DMS79 treated with DMSO at 0.1 percent for 48 hours (cell line): ENCODE measurements around the gene HOXD9.
A peak's percentile ranks its signal among the peaks of the same experiment; 100 is the strongest.

Experiments used
- DNase-seq: peaks from one replicate; lab custom pipeline; 2025; lab: John Stamatoyannopoulos, UW

Gene HOXD9

DNA sequence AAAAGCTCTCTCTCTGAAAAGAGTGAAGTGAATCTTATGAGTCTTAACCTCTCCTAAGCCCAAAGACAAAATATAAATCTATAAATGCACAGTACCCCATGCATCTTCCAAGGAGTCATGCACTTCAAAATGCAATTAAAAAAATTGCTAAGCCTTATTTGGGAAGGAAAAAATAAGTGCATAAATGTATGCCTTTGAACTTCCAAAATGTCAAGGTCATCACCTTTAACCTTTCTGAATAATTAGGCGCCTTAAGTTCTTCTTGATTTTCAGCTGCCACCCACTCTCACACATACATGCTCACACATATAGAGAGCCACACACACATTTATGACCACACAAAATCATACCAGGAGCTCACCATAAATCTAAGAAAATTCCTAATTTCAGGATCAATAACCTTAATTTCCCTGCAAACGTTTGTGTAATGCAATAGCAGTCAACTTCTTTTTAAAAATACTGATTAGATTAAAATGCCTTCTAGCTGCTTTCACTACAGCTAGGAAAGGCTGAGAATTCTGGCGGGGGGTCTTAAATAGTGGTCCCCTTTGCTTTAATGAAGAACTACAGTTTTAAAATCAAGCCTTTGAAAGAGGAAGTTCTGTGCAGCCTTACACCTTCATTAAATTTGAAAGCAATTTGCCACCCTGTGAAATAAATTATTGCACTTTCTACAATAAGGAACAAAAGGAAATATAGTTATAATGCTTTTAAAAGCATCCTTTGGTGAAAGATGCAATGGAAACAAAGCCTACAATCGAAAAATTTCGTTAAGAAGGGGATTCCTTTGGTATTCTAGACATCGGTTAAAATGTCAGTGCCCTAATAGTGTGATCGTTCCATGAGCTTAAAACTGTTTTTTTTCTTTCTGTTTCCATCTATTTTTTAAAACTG, 11.9 kb upstream of the HOXD9 start:
- DNase-seq, result peak; percentile 60

DNA sequence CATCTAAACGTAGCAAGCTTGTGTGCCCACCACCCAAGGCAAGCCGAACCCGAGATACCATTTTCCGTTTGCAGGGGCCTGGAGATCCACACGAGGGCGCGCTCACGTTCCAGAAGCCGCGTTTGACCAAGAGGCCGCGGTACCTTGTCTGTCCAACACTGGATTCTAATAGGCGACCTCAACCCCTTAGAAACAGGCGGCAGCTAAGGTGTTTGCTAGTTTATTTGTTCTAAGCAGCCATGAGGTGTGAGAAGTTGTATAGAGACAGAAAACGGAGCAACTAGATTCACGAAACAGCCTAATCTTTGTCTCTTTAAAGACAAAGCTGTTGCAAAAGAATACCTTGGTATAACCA, 11.2 kb upstream of the HOXD9 start:
- DNase-seq, result peak; percentile 94

DNA sequence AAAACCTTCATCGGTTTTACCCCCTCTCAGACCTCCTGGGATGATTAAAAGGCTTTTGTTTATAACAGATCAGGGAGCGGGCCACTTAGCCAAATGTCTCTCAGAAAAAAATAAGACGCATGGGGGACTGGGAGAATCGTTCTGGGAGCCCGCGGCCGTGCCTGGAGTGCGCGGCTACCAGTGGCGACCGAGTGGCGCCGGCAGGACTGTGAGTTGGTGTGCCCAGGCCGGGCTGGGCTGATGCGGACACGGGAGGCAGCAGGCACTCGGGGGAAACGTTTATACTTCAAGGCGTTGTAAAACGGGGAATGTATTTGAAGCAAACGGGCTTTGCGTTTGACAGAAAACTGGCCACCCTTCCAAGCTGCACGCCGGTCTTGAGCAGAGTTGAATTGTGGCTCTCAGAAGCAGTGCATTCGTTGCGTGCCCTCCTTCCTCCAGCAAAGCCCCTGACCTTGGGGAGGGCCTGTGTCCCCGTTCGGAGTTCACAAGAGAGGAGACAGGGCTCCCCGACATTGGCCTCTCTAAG, 10.6 kb upstream of the HOXD9 start:
- DNase-seq, result peak; percentile 61

DNA sequence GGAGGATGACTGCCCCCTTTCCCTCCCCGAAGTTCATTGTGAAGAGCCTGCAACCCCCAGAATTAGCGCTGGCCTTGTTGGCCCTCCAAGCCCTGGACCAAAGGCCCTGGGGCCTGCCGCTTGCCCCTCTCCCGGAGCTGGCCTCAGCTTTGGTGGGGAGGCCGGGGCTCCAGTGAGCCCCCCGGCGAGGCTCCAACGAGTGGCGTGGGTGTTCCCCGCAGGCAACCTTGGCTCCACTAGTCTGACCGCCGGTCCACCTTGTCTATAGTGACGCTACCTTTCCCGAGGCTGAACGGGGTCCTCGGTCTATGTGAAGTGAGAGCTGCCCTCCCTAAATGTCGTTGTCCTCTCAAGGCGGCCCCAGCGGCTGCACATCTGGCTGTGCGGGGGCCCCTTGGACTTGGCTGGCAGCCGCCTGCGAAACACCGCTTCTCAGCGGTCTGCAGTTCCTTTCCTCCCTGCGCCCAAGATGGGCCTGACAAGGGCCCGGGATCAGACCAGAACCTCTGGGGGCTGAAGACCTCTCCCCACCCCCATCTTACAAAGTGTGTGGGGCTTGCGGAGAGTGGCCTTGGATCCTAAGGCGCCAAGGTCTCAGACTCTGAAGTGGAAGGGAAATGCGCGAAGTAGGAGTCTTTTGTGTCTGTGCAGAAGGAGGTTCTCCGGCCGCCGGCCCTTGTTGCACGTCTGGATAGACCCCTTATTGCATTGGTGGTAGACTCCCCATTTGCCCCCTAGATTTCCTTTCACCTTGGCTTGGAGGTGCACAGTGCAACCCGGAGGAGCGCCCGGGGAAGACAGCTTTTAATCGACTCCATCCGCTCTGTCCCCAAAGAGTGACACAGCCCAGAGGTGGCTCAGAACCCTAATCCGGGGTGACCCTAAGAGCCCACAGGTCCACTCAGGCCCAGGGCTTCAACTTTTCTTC, 9.9 kb upstream of the HOXD9 start:
- peak; percentile 57 for DNase-seq

DNA sequence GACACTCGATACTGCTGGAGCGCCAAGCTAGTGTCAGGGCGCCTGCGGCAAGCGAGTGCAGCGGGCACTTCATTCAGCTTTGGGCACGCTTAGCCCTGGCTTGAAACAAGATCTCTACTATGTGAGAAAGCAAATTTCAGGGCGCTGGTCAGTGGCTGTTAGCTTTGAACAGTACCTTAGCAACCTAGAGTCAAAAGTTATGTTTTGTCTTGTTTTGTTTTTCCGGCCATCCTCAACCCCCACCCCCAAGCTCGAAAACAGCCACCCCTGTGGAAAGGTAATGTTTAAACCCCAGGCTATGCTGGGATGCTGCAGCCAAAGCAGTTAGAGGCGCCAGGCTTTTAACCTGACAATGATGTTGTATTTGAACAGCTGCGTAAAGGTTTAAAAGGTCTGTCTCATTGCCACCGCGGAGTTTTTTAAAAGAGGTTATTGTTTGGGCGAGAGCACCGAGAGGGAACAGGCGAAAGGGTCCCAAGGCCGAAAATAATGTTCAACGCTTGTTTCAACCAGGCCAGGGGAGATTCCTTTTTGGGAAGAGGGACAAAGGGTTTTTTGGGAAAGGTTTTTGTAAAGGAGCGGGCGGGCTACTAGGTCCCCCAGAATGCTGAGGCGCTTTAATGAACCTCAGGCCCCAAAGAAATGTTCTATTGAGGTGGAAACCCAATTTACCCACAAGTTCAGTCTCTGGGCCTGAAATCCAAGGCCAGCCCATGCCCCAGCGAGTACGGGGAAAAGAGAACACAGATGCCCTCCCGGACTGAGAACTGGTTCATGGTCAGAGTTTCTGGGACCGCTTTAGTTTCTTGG, 8.2 kb upstream of the HOXD9 start:
- DNase-seq, result peak; percentile 72

DNA sequence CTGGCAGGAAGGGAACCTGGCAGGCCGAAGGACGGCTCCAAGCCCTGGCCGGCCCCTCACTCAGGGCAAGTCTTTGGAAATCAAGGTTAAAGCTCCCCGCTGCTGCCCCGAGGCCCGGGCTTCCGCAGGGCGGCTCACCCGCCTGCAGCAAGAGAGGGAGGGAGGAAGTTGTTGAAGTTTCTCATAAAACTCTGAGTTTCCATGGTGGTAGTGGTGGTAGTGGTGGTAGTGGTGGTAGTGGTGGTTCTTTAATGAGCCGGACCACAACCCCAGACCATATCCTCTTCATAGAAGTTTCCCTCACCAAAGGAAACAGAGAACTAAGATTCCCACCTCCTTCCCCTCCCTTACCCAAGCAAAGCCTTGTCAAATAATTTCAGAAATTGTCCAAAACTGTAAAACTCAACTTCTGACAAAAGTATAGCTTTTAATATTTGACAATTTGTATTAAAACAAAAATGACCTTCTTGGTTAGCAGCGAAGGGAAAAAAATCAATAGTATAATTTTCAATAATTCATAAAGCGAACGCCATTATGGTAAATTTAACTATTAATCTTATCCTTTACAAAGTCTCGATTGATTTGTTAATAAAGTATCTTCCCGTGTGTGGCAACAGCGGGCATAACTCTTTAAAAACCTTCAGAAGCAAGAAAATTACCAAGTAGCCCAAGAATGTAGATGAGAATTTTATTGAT, 7.4 kb upstream of the HOXD9 start:
- DNase-seq, result no peak

DNA sequence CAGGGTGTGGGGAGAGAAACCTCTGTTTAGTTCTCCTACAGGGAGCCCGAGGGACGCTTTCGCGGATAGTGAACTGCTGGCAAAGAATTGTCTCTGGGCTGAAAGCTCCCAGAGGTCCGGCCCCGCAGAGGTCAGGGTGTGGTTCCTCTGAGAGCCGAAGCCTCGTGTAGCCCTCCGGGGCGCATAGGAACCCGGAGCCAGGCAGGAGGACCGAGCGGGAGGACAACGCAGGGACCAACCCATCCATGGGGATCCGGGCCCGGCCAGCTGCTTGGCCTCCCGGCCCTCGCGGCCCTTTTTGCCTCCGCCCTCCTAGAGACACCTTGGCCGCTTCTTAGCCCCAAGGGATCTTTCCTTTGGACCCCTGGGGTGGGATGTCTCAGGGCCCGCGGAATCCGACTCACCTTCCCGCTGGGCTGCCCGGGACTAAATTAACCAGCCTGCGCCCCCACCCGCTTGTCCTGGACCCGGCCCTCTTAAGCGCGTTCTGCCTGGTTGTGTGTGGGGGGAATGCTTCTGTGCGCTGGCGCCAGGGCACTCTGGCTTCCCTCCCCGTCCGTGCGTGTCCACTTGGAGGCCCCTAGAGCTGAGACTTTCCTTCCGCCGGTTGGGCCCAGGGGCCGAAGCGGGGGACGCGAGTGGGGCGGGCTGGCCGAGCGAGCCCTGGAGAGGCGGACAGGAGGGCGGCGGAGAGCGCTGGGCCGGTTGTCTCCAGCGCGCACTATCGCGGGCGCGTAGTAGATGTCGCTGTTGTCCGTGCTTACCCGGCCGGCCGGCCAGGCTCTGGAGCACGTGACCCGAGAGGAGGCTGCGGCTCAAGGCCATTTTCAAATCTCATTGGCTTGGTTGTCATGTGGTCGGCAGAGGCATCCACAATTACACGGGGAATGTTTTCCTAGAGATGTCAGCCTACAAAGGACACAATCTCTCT, 6.4 kb upstream of the HOXD9 start, which contains the start of gene HOXD10:
Gene HOXD10 (plus strand): TSS at position 896 of the 931 bp plus-strand sequence. CDS start 56 bp downstream, outside the sequence.
- peak; percentile 74 for DNase-seq

DNA sequence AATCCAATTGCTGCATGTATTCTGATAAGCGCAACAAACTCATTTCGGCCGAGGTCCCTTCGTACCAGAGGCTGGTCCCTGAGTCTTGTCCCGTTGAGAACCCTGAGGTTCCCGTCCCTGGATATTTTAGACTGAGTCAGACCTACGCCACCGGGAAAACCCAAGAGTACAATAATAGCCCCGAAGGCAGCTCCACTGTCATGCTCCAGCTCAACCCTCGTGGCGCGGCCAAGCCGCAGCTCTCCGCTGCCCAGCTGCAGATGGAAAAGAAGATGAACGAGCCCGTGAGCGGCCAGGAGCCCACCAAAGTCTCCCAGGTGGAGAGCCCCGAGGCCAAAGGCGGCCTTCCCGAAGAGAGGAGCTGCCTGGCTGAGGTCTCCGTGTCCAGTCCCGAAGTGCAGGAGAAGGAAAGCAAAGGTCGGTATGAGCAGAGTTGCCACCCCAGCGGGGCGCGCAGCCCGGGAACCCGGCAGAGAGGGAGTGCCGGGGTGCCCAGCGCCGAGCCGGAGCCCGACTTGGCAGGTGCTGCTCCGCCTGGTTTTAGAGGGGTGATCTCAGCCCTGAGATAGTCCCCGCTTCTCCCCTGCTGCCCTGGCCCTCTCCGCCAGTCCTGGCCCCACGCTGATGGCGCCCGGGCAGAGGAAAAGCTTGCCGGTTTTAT, 5.2 kb upstream of the HOXD9 start:
- no peak for DNase-seq

DNA sequence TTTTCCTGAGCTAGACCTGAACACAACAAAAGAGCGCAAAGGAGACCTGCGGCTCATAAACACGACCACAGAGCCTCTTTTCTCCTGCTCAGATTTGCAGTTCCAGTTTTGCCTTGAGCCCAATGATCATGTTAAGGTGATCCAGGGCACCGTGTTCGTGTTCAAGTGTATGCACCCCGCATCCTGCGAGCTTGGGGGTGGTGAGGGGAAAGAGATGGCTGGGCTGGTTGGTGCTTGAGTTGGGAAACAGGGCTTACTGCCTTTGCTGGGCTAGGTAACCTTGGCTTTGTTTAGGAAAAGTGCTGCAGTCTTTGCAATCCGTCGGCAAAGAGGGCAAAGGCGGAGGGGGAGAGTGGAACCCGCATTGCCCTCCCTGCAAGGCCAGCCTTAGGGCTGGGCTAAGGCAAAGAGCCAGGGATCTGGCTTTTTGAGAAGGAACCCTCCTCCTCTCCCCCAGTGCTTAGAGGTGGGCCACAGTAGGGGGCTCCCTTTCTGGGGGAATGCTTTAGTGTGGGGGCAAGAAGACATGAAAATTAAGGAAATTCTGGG, 4.6 kb upstream of the HOXD9 start:
- DNase-seq, result peak; percentile 40

DNA sequence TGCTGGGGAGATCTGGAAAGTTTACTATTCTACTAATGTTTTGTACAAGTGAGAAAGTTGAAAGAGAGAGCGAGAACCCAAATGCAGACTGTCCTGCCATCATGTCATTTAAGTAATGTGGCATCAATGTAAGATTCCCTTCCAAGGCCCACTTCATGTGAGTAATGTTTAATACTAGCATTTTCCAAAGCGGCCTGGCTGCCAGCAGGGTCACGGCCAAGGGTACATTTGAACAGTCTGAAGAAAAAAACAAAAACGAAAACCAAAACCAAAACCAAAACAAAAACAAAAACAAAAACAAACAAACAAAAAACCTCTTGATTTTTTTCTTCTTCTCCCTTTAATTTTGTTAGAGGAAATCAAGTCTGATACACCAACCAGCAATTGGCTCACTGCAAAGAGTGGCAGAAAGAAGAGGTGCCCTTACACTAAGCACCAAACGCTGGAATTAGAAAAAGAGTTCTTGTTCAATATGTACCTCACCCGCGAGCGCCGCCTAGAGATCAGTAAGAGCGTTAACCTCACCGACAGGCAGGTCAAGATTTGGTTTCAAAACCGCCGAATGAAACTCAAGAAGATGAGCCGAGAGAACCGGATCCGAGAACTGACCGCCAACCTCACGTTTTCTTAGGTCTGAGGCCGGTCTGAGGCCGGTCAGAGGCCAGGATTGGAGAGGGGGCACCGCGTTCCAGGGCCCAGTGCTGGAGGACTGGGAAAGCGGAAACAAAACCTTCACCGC, 3.7 kb upstream of the HOXD9 start:
- DNase-seq, result peak; percentile 79

DNA sequence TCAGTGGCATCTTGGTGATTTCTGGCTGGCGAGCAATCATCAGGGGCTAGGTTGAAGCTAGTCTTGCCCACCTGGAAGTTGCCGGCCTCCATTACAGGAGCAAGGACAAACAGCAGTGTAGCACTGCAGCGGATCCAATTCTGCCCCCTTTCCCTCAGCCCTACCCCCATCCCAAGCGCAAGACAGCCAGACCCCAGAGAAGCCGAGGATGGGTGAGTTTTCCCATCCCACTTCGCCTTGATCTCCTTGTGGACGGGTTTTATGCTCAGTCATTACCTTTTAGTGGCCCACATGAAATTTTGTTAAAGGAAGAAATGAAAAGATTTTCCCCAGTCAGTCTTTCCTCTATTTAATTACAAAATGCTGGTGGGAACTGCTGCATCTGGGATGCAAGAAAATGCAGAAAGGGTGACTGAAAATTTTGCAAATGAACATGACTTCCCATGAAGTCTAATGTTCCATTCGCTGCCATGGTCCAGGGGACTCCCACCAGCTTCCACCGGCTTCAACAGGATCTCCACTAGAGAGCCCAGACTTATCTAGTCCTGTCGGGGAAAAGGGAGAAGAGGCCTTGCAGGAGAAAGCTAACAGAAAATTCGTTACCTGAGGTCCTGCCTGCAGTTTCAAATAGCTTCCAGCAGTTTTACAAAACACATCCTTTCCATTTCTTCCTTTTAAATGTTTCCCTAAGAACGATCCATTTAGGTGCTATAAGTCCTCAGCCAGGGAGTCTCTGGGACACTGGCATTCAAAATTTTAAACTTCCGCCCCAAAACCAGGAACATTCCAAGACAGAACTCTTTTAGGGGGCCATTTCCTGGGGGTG, 1.9 kb upstream of the HOXD9 start:
- DNase-seq, result peak; percentile 46

DNA sequence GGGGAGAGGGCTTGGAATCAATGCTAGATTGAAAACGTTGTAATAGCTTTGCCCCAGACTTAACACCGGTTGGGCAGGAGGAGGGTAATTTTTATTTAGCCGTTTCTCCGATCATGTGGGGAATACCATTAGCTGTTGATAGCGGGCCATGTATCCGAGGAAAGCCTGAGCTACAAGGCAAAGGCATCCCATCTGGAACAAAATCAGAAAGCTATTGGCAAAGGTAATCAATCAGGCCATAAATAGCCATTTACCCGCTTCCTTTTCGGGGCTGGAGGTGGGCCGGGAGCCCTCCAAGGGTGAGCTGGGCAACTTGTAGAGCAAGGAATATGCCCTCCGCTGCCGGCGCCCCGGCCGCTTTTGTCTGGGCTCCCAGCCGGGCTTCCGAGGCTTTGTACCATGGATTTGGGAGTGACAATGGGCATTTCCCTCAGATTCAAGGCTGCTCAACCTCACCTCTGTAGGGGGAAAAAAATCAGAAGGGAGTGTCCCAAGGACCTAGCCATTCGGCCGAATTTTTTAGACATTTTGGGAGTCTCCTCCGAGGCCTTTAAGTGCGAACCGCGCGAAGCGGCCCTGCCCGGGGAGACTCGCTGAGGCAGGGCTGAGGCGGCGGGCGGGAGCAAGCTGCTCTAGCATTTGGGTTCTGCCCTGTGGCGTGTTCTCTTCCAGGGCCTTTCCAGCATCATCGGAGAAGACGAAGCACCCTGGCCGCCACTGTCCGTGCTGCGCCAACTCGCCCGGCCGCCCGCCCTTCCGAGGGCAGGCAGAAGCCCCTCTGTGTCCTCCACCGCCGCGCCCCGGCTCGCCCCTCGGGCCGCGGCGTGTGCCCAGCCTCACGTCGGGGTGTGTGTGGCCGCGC, 1.1 kb upstream of the HOXD9 start:
- DNase-seq, result peak; percentile 15

DNA sequence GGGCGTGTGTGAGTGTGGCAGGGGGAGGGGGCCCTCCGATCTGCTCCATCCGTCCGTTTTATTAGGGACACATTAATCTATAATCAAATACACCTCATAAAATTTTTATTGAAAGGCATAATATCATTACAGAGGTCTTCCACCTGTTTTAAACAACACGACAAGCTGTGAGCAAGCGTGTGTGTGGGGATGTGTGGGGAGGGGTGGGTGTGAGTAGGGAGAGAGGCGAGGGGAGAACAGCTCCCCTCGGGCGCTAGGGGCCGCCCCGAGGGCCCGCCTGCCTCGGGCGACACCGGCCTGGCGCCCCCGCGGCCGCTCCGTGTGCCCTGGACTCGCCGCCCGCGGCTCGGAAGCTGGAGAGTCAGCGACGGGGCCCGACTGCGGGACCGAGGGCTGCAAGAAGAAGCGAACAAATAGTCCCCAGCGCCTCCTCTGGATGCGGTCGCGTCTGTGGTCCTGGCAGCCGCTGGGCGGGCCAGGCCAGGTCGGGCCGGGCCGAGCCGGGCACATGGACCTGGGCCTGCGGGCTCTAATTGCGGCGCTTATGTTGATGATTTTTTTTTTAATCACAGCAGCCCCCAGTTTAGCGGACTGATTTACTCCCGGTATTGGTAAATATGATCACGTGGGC, 352 bp upstream of the HOXD9 start:
- DNase-seq, result peak; percentile 49

DNA sequence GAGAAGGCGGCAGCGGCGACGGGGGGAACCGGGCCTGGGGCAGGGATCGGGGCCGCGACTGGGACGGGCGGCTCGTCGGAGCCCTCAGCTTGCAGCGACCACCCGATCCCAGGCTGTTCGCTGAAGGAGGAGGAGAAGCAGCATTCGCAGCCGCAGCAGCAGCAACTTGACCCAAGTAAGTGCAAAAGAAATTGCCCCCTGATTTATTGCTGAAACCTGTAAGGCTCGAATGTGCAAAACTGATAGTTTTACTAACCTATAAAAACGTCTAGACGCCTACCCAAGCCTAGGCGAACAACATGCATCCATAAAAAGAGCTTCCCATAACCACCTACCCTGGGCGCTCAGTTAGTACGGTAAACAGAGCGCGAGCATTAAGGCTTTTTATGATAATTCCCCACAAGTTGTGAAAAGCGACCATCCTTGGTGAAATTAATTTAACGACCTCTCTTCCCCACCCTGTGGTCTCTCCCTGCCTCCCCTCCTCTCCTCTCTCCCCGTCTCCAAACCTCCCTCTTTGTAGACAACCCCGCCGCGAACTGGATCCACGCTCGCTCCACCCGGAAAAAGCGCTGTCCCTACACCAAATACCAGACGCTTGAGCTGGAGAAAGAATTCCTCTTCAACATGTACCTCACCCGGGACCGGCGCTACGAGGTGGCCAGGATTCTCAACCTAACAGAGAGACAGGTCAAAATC, 1.0 kb downstream of the HOXD9 start:
- DNase-seq, result peak; percentile 46
